OCI-LY1 (cell line): ENCODE measurements around the gene SAMD13.

Experiments used
- CTCF ChIP-seq: fragments of 200-600 bp; sonication (generic), shearing (Covaris generic); IDR thresholded peaks from 2 replicates; pipeline ENCODE4 v1.5.1; 2017; ENCODE audit warnings: mild to moderate bottlenecking, antibody characterized with exemption, low read length, moderate library complexity, mixed read lengths
- EZH2 ChIP-seq: fragments of 200-600 bp; sonication (generic), shearing (Covaris generic); IDR thresholded peaks from 2 replicates; pipeline ENCODE4 v1.8.0; 2017; ENCODE audit warnings: borderline replicate concordance, mixed run types, mild to moderate bottlenecking, antibody characterized with exemption, low read length, moderate library complexity, mixed read lengths

GRCh38 chr1:84377480-84378095 is 76.1 kb downstream of the SAMD13 start:
- TF ChIP-seq CTCF: no peak
- no peak for TF ChIP-seq EZH2
